ENCODE measurements around the gene ERC1.

DNA sequence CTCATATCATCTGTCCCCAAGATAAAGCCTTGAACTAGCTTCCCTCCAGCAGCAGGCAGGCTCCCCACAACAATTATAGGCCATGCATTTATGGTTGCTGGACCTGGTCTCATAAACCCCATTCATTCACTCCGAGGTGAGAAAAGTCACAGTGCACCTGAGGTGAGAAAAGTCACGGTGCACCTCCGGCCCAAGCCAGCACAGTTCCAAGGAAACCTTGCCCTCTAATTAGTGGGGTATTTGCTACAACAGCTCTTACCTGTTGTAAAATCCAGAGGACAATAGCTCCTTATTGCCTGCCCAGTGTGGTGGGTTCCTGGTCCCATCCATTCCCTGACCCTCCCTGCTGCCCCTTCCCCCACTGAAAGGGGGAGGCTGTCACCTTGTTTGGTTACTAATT lies 537.8 kb downstream of the ERC1 start:
- TF ChIP-seq, protein P1, sequence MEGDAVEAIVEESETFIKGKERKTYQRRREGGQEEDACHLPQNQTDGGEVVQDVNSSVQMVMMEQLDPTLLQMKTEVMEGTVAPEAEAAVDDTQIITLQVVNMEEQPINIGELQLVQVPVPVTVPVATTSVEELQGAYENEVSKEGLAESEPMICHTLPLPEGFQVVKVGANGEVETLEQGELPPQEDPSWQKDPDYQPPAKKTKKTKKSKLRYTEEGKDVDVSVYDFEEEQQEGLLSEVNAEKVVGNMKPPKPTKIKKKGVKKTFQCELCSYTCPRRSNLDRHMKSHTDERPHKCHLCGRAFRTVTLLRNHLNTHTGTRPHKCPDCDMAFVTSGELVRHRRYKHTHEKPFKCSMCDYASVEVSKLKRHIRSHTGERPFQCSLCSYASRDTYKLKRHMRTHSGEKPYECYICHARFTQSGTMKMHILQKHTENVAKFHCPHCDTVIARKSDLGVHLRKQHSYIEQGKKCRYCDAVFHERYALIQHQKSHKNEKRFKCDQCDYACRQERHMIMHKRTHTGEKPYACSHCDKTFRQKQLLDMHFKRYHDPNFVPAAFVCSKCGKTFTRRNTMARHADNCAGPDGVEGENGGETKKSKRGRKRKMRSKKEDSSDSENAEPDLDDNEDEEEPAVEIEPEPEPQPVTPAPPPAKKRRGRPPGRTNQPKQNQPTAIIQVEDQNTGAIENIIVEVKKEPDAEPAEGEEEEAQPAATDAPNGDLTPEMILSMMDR (IDR thresholded peaks at IDR 0.05; ENCODE audit: low read length), result no peak
- TF ChIP-seq EZH2 (IDR thresholded peaks at IDR 0.05; ENCODE audit: borderline replicate concordance, low read length), result no peak

All from OCI-LY1 (cell line).